GM21576 (cell line): ENCODE data around the gene IL22RA2.

Experiments used
- ATAC-seq: cut with Tn5 transposase; IDR thresholded peaks from one replicate; pipeline ENCODE4 v1.9.1; 2021; ENCODE audit warnings: mild to moderate bottlenecking, moderate library complexity; ENCODE audit not compliant: unreplicated experiment

Gene IL22RA2

DNA sequence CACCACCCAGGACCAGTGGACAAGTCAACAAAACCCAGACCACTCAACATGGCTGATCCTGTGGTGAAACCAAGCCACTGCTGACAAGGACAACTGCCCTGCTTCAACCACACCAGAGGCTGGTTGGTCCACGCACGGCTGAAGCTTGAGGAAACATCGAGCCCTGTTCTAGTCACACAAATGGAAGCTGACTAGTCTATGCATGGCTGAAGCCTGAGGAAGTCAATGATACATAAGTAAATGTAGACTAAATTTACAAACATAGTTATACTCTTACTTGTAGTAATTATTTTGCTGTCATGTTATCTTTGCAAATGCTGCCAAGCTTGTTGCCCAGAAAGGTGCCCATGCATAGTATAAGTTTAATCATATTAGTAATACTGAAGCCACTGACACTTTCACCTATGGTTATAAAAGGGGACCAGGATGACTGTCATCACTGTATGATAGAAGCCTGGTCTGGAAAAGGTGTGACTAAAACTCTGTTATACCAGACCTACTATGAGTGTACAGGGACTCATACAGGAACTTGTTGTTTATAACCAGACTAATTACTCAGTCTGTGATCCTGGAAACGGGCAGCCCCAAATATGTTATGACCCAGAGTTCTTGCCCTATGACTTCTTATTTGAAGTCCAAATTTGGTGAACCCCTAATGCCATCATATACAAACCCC, 5.6 kb downstream of the IL22RA2 start:
- no peak for ATAC-seq

GRCh38 chr6:137166247-137167098, 7.0 kb downstream of the IL22RA2 start:
- ATAC-seq = no peak

GRCh38 chr6:137165375-137166246, 7.8 kb downstream of the IL22RA2 start:
- ATAC-seq = peak; percentile 61

DNA sequence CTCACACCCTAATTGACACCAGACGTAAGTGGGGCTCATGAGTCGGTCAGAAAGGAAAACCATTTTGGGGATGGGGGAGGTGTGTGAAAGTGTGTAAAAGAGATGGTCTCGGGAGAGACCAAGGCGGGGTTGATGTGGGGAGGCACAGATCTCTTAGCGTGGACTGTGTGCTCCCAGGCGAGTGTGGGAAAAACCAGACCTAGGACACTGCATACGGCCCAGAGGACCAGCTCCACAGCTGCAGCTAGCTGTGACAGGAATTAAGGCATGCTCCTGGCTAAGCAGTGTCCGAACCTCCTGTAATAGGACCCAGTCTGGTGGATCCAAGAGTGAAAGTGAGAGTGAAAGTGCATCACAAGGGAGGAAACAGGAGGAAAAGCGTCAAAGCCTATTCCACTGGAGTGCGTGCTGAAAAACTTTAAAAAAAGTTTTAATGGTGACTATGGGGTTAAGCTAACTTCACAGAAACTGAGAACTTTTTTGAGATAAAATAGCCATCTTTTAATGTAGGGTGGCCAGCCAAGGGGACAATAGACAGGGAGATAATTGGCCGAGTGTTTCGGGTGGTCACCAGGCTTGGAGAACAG, 9.6 kb downstream of the IL22RA2 start:
- ATAC-seq = no peak

- ATAC-seq = no peak
These were observed 10.6 kb downstream of the IL22RA2 start for GRCh38 chr6:137162692-137163306.

DNA sequence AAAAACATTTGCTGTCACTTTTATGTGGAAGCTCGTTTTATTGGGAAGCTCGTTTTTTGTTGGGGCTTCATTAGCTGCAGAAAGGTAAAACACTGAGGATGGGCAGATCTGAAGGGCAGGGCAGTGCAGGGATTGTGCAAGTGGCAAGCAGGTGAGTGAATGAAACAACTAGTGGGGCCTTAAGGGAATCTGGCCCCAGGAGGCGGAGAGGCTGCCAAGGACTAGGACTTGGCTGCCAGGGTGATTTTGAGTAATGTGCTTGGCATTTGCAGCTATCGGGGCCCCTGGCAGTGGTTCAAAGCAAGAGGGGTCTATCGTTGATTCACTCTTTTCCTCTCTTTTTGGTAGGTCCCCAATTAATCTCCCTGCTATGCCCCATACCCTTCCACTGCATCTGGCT, 11.5 kb downstream of the IL22RA2 start:
- no peak for ATAC-seq

- ATAC-seq = no peak
These were observed 12.7 kb downstream of the IL22RA2 start for GRCh38 chr6:137160763-137161162.

- ATAC-seq = no peak
These were observed 13.5 kb downstream of the IL22RA2 start for GRCh38 chr6:137159912-137160311.

DNA sequence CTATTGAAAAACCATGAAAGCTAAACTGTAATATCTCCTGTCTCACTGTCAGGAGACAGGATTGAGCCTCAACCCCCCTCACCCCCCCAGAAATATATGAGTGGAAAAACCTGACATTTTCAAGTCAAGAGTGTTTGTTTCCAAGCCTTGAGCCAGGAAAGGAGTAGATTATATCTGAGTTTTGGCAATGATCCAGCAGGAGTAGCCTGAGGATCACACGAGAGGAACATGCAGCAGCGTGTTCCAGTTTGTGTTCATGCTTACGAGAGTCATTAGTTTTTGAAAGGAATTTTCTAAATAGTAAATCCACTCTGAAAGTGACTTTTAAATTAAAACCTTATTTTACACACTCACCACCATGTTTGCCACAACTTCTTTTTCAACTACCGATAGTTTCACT, 15.8 kb downstream of the IL22RA2 start:
- ATAC-seq = no peak

DNA sequence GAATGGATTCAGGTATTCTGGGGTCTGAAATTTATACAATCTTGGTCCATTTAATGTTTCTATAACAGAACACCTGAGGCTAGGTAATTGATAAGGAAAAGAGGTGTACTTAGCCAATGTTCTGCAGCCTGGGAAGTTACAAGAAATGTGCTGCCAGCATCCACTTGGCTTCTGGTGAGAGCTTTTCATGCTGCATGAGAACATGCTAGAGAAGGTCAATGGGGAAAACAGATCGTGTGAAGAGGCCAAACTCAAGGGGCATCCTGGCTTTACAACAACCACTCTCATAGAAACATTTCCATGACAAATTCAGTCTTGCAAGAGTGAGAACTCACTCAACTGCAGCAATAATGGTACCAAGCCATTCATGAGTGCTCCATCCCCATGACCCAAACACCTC, 16.8 kb downstream of the IL22RA2 start:
- no peak for ATAC-seq

- ATAC-seq = no peak
These were observed 17.6 kb downstream of the IL22RA2 start for GRCh38 chr6:137155830-137156229.

GRCh38 chr6:137150072-137150471, 23.4 kb downstream of the IL22RA2 start:
- no peak for ATAC-seq

DNA sequence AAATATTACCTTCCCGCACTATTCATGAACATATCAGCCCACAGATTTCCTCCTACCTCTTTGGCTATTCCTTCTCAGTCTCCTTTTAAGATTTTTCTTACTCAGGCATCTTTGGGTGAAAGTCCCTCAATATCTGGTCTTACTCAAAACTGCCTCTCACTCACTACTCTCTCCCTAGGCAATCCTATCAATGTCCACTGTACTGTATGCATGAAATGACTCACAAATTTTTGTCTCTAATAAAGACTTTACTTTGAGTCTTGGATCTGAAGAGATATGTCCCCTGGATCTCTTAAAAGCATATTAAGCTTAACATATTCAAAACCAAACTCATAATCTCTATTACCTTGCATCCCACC, 24.4 kb downstream of the IL22RA2 start:
- no peak for ATAC-seq

GRCh38 chr6:137148306-137149034, 25.0 kb downstream of the IL22RA2 start:
- no peak for ATAC-seq

- no peak for ATAC-seq
These were observed 26.2 kb downstream of the IL22RA2 start for GRCh38 chr6:137147195-137147594.

- ATAC-seq = no peak
These were observed 27.2 kb downstream of the IL22RA2 start for GRCh38 chr6:137146206-137146605.

DNA sequence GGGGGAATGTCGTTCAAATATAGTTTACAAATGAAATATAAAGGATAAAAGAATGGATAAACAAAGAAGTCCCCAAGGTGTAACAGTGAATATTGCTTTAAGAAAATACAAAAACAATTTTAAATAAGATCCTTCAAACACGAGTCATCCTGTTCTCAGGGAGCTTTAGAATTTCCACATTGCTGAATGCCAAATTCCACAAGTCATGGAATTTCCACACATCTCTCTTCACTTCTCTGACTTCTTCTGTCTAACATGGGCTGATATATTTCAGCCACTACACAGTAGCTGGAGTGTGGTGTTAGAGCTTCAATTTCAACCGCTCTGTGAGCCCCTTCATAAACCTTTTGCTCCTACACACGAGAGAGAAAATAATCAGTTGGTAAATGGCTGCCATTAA, 28.0 kb downstream of the IL22RA2 start:
- ATAC-seq = no peak

DNA sequence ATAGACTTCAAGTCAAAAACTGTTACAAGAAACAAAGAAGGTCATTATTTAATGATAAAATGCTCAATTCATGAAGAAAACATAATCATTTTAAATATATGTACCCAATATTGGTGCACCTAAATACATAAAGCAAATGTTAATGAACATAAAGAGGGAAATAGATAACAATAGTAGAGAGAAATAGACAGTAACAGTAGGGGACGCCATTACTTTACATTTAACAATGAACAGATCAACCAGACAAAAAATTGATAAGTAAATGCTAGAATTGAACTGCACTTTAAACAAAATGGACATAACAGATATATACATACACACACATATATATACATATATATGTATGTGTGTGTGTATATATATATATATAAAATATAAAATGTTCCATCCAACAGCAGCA, 37.4 kb downstream of the IL22RA2 start:
- ATAC-seq = no peak

DNA sequence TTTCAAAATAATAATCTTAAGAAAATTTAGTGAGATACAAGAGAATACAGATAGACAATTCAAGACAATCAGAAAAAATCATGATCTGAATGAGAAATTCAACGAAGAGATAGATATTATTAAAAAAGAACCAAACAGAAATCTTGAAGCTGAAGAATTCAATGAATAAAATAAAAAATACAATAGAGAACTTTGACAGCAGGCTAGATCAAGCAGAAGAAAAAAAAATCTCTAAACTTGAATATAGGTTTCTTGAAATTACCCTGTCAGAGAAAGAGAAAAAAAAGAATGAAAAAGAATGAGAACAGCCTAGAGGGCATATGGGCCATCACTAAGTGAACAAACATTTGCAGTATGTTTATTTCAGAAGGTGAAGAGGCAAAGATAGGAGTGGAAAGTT, 39.0 kb downstream of the IL22RA2 start:
- ATAC-seq = no peak

- ATAC-seq = no peak
These were observed 40.3 kb downstream of the IL22RA2 start for GRCh38 chr6:137133122-137133521.
